Measurements from ENCODE around the gene LRRC56. TPM values are rescaled to one million over a fixed set of nuclear protein-coding genes. Genes with fewer than 3 reads are reported as not detected.

Gene LRRC56
- polyA plus RNA-seq, 1 donor (not counting 4 experiments of a cell fraction or from before 2014, with no cell fraction given) = 0.28 TPM

- H3K36me3 ChIP-seq (ENCODE audit: control insufficient read depth in 2 of 2, extremely low read depth in 1 of 2, insufficient read depth in 2 of 2, low read length in 2 of 2) = peaks cover 23 to 26% of the 10 kb centered on the region in 2 experiments
- peak overlapping the region; percentile 95 for H3K9ac ChIP-seq (ENCODE audit: control insufficient read depth, extremely low read depth, insufficient read depth, low read length)
- H4K20me1 ChIP-seq (ENCODE audit: control insufficient read depth, extremely low read depth, insufficient read depth, low read length) = no peaks in the 10 kb centered on the region
- H3K4me2 ChIP-seq (ENCODE audit: control insufficient read depth, extremely low read depth, insufficient read depth, low read depth, low read length) = peak overlapping the region; percentile 93
- H3K27me3 ChIP-seq (ENCODE audit: control insufficient read depth, extremely low read depth, insufficient read depth, low read length) = no peaks in the 10 kb centered on the region
- no peak for DNase-seq (ENCODE audit: low read depth, low spot score)
- peak; percentile 81 for FAIRE-seq
- H3K27ac ChIP-seq (ENCODE audit: control insufficient read depth, insufficient read depth, low read length) = peak overlapping the region; percentile 95
- H3K9me1 ChIP-seq (ENCODE audit: control insufficient read depth, extremely low read depth, insufficient read depth, low read length) = no peaks in the 10 kb centered on the region
- dilution Hi-C loops (cut with MboI; ENCODE audit: extremely low pct_ligation_motif_present, low sequenced_read_pairs) = no loop called here
- H2AFZ ChIP-seq (ENCODE audit: control insufficient read depth, low read length) = no peak overlapping the region
- no peaks in the 10 kb centered on the region for H3K9me3 ChIP-seq (ENCODE audit: control insufficient read depth, low read depth, low read length)
- peaks cover 47% of the 10 kb centered on the region for H3K79me2 ChIP-seq (ENCODE audit: control insufficient read depth, insufficient read depth, low read length)
- peaks cover 39% of the 10 kb centered on the region for H3K4me1 ChIP-seq (ENCODE audit: control insufficient read depth, extremely low read depth, insufficient read depth, low read length)
- H3K4me3 ChIP-seq (ENCODE audit: control insufficient read depth in 2 of 3, extremely low read depth in 1 of 3, insufficient read depth in 2 of 3, low read depth in 1 of 3, low read length in 3 of 3) = peak overlapping the region; percentile 78 to 94 (median 87)
- TF ChIP-seq CTCF (optimal IDR thresholded peaks at IDR 0.05 in 1 of 3, IDR thresholded peaks at IDR 0.05 in 1 of 3, conservative IDR thresholded peaks at IDR 0.05 in 1 of 3; ENCODE audit: extremely low read depth in 1 of 3, insufficient read depth in 2 of 3, low read length in 3 of 3) = no peak
Observed at GRCh38 chr11:504053-504993, 33.0 kb upstream of the LRRC56 start.

GRCh38 chr11:504994-505344 is 32.4 kb upstream of the LRRC56 start:
- TF ChIP-seq EZH2 (IDR thresholded peaks at IDR 0.05; ENCODE audit: low read length) (no peak), CTCF (optimal IDR thresholded peaks at IDR 0.05 in 1 of 3, IDR thresholded peaks at IDR 0.05 in 1 of 3, conservative IDR thresholded peaks at IDR 0.05 in 1 of 3; ENCODE audit: extremely low read depth in 1 of 3, insufficient read depth in 2 of 3, low read length in 3 of 3) (no peak)
- H3K9me1 ChIP-seq (ENCODE audit: control insufficient read depth, extremely low read depth, insufficient read depth, low read length) = no peaks in the 10 kb centered on the region
- H3K4me2 ChIP-seq (ENCODE audit: control insufficient read depth, extremely low read depth, insufficient read depth, low read depth, low read length) = peak overlapping the region; percentile 93
- H3K9ac ChIP-seq (ENCODE audit: control insufficient read depth, extremely low read depth, insufficient read depth, low read length) = peak overlapping the region; percentile 95
- DNase-seq (ENCODE audit: low read depth, low spot score) (no peak), FAIRE-seq (no peak)
- H3K4me3 ChIP-seq (ENCODE audit: control insufficient read depth in 2 of 3, extremely low read depth in 1 of 3, insufficient read depth in 2 of 3, low read depth in 1 of 3, low read length in 3 of 3) = peak overlapping the region; percentile 78 to 94 (median 87)
- no peaks in the 10 kb centered on the region for H3K27me3 ChIP-seq (ENCODE audit: control insufficient read depth, extremely low read depth, insufficient read depth, low read length)
- peak overlapping the region; percentile 95 for H3K27ac ChIP-seq (ENCODE audit: control insufficient read depth, insufficient read depth, low read length)
- H4K20me1 ChIP-seq (ENCODE audit: control insufficient read depth, extremely low read depth, insufficient read depth, low read length) = no peaks in the 10 kb centered on the region
- peaks cover 47% of the 10 kb centered on the region for H3K79me2 ChIP-seq (ENCODE audit: control insufficient read depth, insufficient read depth, low read length)
- H3K9me3 ChIP-seq (ENCODE audit: control insufficient read depth, low read depth, low read length) = no peaks in the 10 kb centered on the region
- peaks cover 23 to 27% of the 10 kb centered on the region in 2 experiments for H3K36me3 ChIP-seq (ENCODE audit: control insufficient read depth in 2 of 2, extremely low read depth in 1 of 2, insufficient read depth in 2 of 2, low read length in 2 of 2)
- dilution Hi-C loops (cut with MboI; ENCODE audit: extremely low pct_ligation_motif_present, low sequenced_read_pairs) = no loop called here
- H2AFZ ChIP-seq (ENCODE audit: control insufficient read depth, low read length) = no peak overlapping the region
- H3K4me1 ChIP-seq (ENCODE audit: control insufficient read depth, extremely low read depth, insufficient read depth, low read length) = peaks cover 39% of the 10 kb centered on the region
